LoVo (cell line): Measurements from ENCODE around the gene PTPRH.

Experiments
- DNase-seq: peaks from one replicate; pipeline ENCODE4 v3.0.0-alpha.2; 2016; ENCODE audit warnings: low spot score

The PTPRH gene

GRCh38 chr19:55244004-55244680 lies 34.8 kb upstream of the PTPRH start:
- DNase-seq, result no peak

DNA sequence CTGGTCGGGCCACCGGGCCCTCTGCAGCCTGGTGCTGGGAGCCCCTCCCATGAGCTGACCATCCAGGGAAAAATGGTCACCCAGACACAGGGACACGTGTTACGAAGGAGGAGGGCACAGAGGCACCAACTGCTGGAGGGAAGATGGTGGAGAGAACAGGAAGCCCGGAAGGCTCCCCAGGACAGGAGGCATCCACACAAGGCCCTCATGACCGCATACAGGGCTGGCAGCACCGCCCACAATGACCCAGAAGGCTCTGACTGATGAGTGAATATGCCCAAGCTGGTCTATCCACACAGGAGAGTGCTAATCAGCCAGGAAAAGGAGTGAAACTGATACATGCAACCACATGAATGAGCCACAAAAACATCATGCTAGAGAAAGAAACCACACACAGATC lies 33.2 kb upstream of the PTPRH start:
- DNase-seq, result no peak

GRCh38 chr19:55241935-55242464 lies 32.7 kb upstream of the PTPRH start:
- DNase-seq, result no peak

DNA sequence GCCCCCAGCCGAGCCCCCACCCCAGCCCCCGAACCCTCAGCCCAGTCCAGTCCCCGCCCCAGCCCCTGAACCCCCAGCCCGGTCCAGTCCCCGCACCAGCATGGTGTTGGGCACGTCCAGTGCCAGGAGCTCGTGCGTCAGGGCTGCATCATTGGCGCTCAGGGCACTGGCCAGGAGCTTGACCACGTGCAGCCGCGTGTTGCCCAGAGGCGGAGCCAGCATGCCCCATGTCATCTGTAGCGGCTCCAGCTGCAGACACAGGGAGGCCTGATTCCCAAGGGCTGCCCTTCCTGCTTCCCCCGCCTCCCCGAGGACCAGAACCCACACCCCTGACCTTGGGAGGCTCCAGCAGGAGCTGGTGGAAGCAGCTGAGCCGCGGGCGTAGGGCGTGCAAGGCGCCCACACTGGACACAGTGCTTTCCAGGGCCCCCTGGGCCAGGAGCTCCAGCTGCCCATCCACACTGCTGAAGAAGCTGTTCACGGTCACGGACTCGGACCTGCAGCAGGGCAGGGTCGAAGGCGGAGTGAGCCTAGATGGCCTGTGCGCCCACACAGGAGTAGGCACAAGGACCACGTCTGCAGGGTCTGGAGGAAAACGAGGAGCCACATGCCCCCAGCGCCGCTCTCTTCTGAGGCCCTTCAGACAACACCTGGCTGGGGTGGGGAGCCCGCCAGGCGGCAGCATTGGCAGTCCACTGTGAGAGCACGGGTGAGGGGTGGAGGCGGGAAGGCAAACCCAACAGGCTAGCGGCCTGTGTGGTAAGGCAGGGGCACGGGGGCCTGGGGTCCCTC lies 32.0 kb upstream of the PTPRH start:
- DNase-seq, result no peak

DNA sequence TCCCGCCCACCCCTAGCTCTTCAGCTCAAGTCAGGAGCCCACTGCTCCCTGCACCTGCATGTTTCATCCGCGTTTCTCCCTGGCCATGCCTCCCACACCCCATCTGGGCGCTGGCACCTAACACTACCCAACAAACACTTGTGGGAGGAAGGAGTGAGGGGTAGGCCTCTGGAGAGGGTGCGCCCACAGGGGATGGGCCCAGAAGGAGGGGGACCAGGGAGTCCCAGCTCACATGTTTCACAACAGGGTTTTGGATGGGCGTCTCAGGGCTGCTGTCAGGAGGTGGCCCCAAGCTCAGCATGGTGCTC lies 31.4 kb upstream of the PTPRH start:
- no peak for DNase-seq

DNA sequence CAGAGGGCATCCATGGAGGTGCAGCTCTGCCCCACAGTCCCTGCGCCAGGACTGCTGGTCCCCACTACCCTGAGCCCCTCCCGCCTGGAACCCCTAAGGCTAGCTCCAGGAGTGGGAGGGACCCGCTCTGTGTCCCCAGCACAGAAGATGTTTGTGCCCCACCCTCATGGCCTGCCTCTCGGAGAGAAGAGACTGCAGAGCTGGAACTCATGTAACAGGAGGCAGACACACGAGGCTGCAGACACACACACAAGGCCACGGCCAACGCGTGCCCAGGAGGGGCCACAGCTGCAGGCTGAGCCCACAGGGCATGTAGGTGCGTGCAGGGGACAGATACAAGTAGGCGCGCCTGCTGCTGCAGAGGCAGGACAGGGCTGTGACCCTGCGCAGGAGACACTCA lies 29.7 kb upstream of the PTPRH start:
- no peak for DNase-seq

- DNase-seq, result no peak
These were observed 28.7 kb upstream of the PTPRH start for GRCh38 chr19:55238030-55238429.

DNA sequence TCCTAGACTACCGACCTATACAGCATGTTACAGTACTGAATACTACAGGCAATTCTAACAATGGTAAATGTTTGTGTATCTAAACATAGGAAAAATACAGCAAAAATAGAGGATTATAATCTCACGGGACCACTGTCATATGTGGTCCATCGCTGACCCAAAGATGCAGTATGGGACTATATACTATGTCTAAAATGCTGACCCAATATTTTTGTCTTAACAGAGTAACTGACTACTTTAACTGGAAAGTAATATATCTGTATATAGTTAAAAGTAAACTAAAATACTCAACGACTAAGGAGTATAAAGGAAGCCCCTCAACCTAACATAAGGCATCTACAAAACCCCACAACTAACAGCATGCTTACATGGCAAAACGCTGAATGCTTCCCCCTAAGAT lies 23.7 kb upstream of the PTPRH start:
- DNase-seq, result no peak

GRCh38 chr19:55232286-55232602 lies 22.9 kb upstream of the PTPRH start:
- no peak for DNase-seq

DNA sequence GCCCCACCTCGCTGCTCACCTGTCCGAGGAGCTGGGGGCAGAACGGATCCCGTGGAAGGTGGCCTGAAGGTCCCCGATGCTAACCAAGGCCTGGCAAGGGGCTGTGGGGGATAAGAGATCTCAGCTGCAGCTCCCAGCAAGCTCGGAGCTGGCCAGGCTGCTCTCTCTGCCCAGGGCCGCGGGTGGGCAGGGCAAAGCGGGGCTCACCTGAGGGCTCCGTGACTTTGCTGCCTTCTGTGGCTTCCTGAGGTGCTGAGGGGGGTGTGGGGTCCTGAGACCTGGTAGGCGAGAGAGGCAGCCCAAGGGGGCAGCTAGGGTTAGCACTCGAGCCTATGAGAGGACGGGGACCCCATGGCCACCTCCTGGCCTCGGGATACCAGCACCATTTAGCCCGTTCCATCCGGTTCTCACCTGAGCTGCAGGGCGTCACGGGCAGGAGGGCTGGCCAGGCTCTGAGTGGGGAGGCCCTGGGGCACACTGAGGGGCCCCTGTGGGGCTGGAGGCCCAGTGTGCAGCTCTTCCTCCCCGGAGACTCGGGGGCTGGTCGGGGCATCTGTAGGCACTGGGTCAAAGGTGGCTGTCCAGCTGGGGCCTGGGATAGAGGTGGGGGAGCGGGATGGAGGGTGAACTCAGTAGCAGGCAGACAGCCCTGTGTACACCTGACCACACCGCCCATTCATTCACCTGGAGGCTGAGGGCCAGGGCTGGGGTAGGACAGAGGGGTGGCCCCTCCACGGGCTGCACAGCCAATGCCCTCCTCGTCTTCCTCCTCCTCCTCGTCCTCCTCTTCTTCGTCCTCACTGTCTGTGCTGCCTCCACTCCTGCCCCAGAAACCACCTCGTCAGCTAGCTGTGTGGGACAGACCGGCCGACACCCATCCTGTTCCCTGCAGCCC lies 22.3 kb upstream of the PTPRH start:
- no peak for DNase-seq

GRCh38 chr19:55230780-55231179 lies 21.5 kb upstream of the PTPRH start:
- DNase-seq, result no peak

DNA sequence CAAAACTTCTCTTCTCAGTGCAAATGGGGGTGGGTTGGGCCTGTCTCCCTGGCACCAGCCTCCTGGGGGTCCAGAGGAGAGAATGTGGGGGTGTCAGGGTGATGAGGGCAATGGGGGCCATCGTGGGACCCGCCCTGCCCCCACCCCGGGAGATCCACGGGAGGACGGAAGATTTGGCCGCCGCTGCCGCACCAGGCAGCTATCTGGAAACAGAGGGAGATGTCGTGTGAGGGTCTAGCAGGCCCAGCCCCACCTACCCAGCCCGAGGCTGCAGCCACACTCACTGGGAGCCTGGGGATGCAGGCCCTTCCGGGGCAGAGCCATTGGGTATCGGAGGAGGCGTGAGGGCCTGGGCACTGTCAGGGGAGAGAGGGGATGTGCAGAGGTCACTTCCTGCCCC lies 21.0 kb upstream of the PTPRH start:
- DNase-seq, result no peak

- no peak for DNase-seq
These were observed 20.5 kb upstream of the PTPRH start for GRCh38 chr19:55229789-55230182.

GRCh38 chr19:55229145-55229788 lies 20.0 kb upstream of the PTPRH start:
- DNase-seq, result no peak

- no peak for DNase-seq
These were observed 19.2 kb upstream of the PTPRH start, which contains the start of gene TMEM86B for GRCh38 chr19:55228403-55229031. Gene TMEM86B, minus strand, starts transcription at chr19:55228763. Its CDS starts 22 bp downstream, at chr19:55228741.

DNA sequence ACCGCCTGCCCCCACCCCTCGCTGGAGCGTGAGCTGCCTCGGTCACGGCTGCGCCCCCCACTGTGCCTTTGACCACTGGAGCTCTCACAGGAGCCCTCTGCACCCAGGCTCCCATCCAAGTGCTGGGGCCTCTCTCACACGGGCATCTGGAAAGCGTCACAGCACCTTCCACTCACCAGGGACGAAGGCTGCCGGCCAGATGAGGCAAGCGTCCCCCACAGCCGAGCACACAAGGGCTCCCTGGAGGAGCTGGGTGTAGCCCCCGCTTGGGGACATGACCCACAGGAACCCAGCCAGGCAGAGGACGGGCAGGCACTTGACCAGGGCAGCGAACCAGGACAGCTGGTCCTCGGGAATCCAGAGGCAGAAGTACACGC lies 18.7 kb upstream of the PTPRH start:
- no peak for DNase-seq

DNA sequence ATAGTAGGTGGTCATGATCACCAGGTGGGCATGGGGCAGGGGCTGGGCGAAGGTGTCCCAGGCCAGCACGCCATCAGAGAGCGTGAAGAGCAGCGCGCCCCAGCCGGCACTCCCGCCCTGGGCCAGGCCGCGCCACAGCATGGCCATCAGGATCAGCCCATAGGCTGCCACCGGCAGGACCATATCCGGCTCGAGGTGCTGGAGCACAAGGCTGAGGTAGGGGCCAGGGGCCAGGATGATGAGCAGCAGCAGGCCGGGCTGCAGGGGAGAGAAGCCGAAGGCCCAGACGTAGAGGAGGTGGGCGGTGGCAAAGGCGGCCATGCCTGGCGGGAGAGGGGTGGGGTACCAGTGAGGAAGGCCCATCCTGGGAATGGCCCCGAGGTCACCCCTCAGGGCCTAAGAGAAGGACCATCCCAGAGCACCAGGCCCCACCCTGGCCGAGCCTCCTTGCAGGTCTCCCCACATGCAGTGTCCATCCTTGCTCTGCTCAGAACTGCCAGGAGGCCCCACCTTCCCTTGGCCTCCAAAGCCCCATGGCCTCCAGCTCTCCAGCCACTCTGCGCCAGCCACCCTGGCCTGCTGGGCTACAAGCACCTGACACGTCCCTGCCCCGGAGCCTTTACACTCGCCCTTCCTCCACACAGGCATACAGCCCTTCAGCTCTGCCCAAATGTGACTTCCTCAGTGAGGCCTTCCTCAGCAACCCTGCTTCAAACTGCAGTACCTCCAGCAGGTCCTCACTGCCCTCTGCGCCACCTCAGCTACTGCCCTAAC lies 18.1 kb upstream of the PTPRH start:
- DNase-seq, result no peak

DNA sequence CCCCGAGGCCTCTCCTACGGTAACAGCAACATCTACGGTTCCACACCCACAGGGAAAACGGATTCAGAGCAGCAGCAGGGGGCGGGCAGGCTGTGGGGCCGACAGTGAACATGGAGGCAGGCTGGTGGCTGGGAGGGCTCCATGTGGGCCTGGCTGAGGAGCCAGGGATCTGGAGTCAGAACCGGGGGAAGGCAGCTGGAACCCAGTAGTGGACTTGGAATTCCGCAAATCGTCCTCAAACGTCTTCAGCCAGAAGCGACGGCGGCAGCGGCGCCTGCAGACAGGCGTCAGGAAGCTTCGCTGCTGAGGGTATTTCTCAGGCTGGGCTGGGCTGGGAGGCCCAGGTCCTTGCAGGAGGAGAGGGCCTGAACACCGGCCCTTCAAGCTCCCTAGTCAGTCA lies 17.5 kb upstream of the PTPRH start:
- no peak for DNase-seq

DNA sequence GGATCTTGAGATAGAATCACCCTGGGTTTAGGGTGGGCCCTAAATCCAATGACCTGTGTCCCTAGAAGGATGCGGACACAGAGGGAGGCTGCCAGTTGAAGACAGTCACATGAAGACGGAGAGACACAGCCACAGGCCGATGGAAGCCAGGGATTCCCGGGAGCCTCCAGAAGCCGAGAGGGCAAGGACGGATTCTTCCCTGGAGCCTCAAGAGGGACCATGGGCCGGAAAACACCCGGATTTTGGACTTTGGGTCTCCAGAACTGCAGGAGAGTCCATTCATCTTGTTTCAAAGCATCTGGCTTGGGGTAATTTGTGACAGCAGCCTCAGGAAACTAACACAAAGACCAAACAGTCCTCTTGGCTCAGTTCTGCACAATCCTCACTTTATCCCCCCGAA lies 17.0 kb upstream of the PTPRH start:
- DNase-seq, result no peak

- DNase-seq, result no peak
These were observed 16.2 kb upstream of the PTPRH start for GRCh38 chr19:55225415-55225958.
